ENCODE measurements around the gene TRPM1. TPM values are rescaled to one million over a fixed set of nuclear protein-coding genes. Genes with fewer than 3 reads are reported as not detected.

Gene TRPM1
- total RNA-seq, 1 donor from 2014 or later = not detected

DNA sequence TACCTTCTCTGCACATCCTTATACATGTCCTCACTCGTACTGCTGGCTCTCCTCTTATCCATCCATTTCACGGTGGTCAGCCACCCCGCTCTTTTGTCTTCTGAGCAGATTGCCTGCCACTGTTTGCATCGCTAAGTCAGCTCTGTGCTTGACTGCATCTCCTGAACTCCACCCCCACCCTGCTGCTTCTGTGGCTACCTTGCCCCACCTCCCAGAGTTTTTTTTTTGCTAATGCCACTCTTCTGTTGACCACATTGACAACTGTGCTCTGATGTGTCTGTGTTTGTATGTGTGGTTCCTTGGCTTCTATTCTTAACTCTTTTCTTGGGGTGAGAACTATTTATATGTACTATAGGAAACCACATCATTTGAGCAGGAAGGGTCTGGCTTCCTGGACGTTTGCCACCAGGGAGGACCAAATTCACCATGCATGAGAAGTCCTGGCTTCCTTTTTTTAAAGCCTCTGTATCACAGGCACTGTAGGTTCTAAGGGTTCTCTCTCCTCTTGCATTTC is 97.2 kb downstream of the TRPM1 start:
- Histone ChIP-seq H3K4me1 (no peaks in the 10 kb centered on the region), H3K36me3 (no peaks in the 10 kb centered on the region), H3K9me3 (no peaks in the 10 kb centered on the region), H3K27ac (no peak overlapping the region), H3K4me3 (no peak overlapping the region), H3K27me3 (no peaks in the 10 kb centered on the region)
- TF ChIP-seq, protein P1, sequence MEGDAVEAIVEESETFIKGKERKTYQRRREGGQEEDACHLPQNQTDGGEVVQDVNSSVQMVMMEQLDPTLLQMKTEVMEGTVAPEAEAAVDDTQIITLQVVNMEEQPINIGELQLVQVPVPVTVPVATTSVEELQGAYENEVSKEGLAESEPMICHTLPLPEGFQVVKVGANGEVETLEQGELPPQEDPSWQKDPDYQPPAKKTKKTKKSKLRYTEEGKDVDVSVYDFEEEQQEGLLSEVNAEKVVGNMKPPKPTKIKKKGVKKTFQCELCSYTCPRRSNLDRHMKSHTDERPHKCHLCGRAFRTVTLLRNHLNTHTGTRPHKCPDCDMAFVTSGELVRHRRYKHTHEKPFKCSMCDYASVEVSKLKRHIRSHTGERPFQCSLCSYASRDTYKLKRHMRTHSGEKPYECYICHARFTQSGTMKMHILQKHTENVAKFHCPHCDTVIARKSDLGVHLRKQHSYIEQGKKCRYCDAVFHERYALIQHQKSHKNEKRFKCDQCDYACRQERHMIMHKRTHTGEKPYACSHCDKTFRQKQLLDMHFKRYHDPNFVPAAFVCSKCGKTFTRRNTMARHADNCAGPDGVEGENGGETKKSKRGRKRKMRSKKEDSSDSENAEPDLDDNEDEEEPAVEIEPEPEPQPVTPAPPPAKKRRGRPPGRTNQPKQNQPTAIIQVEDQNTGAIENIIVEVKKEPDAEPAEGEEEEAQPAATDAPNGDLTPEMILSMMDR (IDR thresholded peaks at IDR 0.05) = no peak
- no peak for DNase-seq (ENCODE audit: low spot score in 2 of 2)
- intact Hi-C loops (cut with DNase I) = no loop called here

DNA sequence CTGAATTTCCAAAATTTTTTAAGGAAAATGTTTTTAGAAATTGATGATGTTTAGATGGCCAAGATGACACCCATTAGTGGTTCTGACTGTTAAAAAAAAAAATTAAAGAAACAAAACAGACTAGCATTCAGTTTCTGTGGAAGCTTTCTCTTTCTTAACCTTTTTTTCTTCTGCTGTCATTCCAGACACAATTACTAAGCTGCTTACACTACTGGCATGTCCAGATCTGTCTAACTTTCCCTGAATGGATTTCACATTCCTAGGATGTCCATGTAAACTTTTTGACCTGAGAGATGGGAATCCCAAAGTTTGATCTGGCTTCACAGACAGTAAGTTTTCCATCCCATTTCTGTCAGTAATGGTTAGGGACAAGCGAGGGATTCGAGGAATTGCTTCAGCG is 99.8 kb downstream of the TRPM1 start:
- intact Hi-C loops (cut with DNase I) = no loop called here
- H3K27me3 ChIP-seq = no peaks in the 10 kb centered on the region
- no peak for DNase-seq (ENCODE audit: low spot score in 2 of 2)
- H3K27ac ChIP-seq = no peak overlapping the region
- no peak overlapping the region for H3K4me3 ChIP-seq
- TF ChIP-seq, protein P1 (IDR thresholded peaks at IDR 0.05) = no peak
- H3K36me3 ChIP-seq = no peaks in the 10 kb centered on the region
- no peaks in the 10 kb centered on the region for H3K9me3 ChIP-seq
- no peaks in the 10 kb centered on the region for H3K4me1 ChIP-seq

DNA sequence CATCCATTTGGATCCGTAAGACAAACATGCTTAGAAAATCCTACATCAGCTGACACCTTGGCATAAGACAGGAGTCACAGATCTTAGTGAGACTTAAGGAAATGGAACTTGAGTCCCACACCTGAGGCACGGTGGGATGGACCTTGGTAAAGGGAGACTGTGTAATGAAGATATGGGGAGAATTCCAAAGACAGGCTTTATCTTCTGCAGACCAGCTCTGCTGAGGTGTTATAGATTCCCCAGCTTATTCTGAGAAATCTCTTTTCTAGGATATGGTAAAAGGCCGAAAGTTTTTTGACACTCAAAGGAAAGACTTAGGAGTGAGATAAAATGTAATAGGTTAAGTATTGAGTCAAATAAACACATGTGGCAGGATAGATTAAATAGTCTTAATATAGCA is 101.8 kb downstream of the TRPM1 start:
- Histone ChIP-seq H3K27ac (no peak overlapping the region), H3K4me3 (no peak overlapping the region), H3K9me3 (no peaks in the 10 kb centered on the region), H3K36me3 (no peaks in the 10 kb centered on the region), H3K27me3 (no peaks in the 10 kb centered on the region), H3K4me1 (no peaks in the 10 kb centered on the region)
- no peak for DNase-seq (ENCODE audit: low spot score in 2 of 2)
- TF ChIP-seq, protein P1 (IDR thresholded peaks at IDR 0.05) = no peak
- intact Hi-C loops (cut with DNase I) = no loop called here

DNA sequence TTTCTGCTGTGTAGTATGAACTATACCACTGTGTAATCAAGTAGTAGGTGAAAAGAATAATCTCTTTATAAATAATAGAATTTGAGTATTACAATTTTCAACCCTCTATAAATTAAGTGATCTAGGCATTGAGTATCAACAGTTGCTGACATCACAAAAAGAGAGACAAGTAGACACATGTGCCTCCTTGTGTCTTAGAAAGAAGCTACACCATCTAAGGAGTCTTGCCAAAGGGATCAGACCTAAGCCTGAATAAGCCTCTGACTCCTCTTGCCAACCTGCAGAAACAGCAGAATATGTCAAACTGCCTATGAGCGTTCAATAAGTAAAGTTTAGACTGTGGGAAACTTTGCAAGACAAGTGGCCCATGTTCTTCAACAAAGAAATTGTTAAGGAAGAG is 104.3 kb downstream of the TRPM1 start:
- Histone ChIP-seq H3K27me3 (no peaks in the 10 kb centered on the region), H3K27ac (no peak overlapping the region), H3K4me3 (no peak overlapping the region), H3K9me3 (no peaks in the 10 kb centered on the region), H3K4me1 (no peaks in the 10 kb centered on the region), H3K36me3 (no peaks in the 10 kb centered on the region)
- no peak for DNase-seq (ENCODE audit: low spot score in 2 of 2)
- intact Hi-C loops (cut with DNase I) = no loop called here
- TF ChIP-seq, protein P1 (IDR thresholded peaks at IDR 0.05) = no peak

DNA sequence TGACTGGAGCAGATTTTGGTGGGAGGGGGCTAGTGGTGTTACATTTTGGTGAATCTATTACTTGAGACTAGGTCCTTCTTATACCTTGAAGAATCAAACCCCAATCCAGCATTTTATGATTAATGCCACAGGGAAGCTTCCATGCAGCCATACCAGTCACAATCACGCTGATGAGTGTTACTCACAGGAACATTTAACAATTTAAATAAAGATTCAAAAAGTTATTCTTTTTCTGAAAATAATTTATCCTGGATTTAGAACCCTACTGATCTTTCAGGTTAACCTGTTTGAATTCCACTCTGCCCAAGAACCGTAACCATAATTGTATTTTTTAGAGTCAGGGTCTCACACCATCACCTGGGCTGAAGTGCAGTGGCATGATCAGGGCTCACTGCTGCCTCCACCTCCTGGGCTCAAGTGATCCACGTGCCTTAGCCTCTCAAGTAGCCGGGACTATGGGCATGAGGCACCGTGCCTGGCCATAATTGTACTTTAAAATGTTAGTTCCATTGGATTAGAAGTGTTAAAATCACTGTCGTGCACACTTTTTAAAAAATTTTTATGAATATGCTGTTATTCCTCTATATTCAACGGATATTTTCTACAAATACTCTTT is 109.2 kb downstream of the TRPM1 start:
- H3K36me3 ChIP-seq = no peaks in the 10 kb centered on the region
- intact Hi-C loops (cut with DNase I) = loop anchor here (5.0 kb wide), 6 partner anchors 90 to 495 kb away; partner anchors contain the start of genes FAN1 and KLF13
- no peaks in the 10 kb centered on the region for H3K27me3 ChIP-seq
- TF ChIP-seq, protein P1 (IDR thresholded peaks at IDR 0.05) = no peak
- peaks cover 5 to 6% of the 10 kb centered on the region in 2 donors for H3K4me1 ChIP-seq
- peak overlapping the region; percentile 81 to 95 for H3K4me3 ChIP-seq
- no peaks in the 10 kb centered on the region for H3K9me3 ChIP-seq
- peak overlapping the region; percentile 83 to 96 for H3K27ac ChIP-seq
- no peak for DNase-seq (ENCODE audit: low spot score in 2 of 2)

All from ascending aorta (tissue), 2 donors.